Aortic smooth muscle cell (primary cell): ENCODE measurements around the gene KIAA1671. TPM values are rescaled to one million over a fixed set of nuclear protein-coding genes. Genes with fewer than 3 reads are reported as not detected.

Source experiments
- total RNA-seq: library from RNA; depleted of rRNA; stranded (reverse); fragments of >200 nt; gene quantifications from 2 replicates; pipeline ENCODE4 v1.2.3, GENCODE V29; 2014

The KIAA1671 gene
- 25.4 and 33.3 TPM in 2 replicates for total RNA-seq

DNA sequence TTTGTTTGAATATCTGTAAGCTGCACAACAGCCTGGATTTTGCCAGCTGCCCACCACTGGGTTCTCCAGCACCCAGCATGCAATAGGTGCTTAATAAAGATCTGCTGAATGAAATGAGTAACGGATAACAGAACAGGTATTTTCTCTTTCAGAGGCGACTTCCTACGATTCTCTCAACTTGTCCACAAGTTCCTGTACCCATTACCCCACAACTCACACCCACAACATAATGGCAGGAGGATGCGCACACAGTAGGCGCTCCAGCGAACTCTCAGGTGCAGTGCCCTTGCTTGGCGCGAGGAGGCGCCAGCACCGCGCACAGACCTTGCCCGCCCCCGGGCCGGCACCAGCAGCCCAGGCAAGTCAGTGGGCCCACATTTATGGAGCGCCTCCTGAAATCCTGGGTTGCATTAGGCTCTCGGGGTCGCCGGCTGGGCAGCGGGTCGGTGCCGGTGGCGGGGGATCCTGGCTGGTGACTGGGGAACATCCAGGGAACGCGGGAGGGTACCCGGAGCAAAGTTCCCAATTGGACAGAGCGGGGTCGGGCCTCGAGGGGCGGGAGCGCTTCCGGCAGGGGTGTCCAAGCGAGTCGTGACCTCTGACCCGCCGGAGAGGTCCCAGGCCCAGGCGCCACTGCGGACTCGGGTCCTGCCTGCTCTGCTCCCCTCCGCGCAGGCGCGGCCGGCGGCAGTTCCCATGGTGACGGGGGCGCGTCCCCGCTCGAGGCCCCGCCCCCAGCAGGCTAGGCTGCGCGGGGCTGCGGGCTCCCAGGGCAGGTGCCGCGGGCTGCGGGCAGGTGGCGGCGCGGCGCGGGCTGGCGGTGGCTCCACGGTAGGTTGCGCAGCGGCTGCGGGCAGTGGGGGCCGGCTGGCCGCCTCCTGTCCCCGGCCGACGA, at the start of gene KIAA1671:
KIAA1671 (plus strand) TSS at position 775 of the 895 bp plus-strand sequence. CDS start 75,284 bp downstream, outside the sequence.

GRCh38 chr22:25199731-25200520, 247.4 kb downstream of the KIAA1671 start, which contains the start of gene CRYBB3:
Gene CRYBB3, plus strand, starts transcription at chr22:25199858. Its CDS starts 1,539 bp downstream, at chr22:25201397.

GRCh38 chr22:25219211-25219689, 266.7 kb downstream of the KIAA1671 start, which contains the start of gene CRYBB2:
Gene CRYBB2, plus strand, starts transcription at chr22:25219639. Its CDS starts 1,791 bp downstream, at chr22:25221430.

Other genes starting within 250 kb of the KIAA1671 start
- gene PIWIL3, start 178.0 kb upstream of the KIAA1671 start, total RNA-seq: under 0.01 TPM in 1 of 2 replicates, not detected in the other
- gene SGSM1, start 146.5 kb upstream of the KIAA1671 start, total RNA-seq: 1.5 and 2.6 TPM in 2 replicates
- not detected in 2 replicates for gene LHFPL7, start 6.0 kb upstream of the KIAA1671 start, total RNA-seq
- gene CRYBB3, start 247.1 kb downstream of the KIAA1671 start, total RNA-seq: not detected in 2 replicates